GM13977 (cell line): Measurements from ENCODE around the gene CDC20.

Source experiments
- DNase-seq: peaks from one replicate; pipeline ENCODE4 v3.0.0; 2012; ENCODE audit warnings: low spot score
- CTCF ChIP-seq: IDR thresholded peaks from 2 replicates; pipeline ENCODE4 v1.5.1; 2012; ENCODE audit warnings: mild to moderate bottlenecking, control low read depth; ENCODE audit not compliant: insufficient read depth; ENCODE audit errors: extremely low read depth, missing control alignments
- in situ Hi-C: fragments of 300-500 bp; cut with MboI; formaldehyde crosslinking; loops from one replicate; pipeline ENCODE4 v1.12.0; 2022; ENCODE audit warnings: low sequenced_read_pairs, low pct_unique_long_range_greater_than_20kb, mixed read lengths, inconsistent platforms; ENCODE audit not compliant: unreplicated experiment

The CDC20 gene

DNA sequence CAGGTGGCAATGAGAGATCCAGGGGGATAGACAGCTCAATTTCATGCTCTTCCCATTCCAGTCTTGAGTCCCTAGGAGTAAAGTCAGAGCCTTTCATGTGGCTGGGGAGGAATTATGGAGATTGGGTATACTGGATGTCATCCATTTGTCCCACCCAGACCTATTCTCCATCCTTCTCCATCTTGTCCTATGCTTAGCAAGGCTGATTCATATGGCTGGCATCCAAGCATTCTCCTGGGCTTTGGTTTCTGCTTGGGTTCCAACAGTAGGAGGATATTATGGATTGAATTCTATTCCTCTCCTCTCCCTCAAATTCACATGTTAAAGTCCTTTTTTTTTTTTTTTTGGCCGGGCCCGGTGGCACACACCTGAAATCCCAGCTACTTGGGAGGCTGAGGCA lies 3.8 kb upstream of the CDC20 start:
- TF ChIP-seq CTCF = no peak
- DNase-seq = no peak
- in situ Hi-C loops = loop anchor here (25.0 kb wide), 1 partner anchor 118 kb away; no protein-coding TSS in a partner anchor

GRCh38 chr1:43357251-43357650 lies 1.5 kb upstream of the CDC20 start:
- in situ Hi-C loops = loop anchor here (25.0 kb wide), 1 partner anchor 120 kb away; no protein-coding TSS in a partner anchor
- DNase-seq = no peak
- TF ChIP-seq CTCF = no peak

GRCh38 chr1:43358121-43358745 lies 548 bp upstream of the CDC20 start:
- TF ChIP-seq CTCF = peak; percentile 65
- DNase-seq = peak; percentile 76
- in situ Hi-C loops = loop anchor here (25.0 kb wide), 1 partner anchor 121 kb away; no protein-coding TSS in a partner anchor

DNA sequence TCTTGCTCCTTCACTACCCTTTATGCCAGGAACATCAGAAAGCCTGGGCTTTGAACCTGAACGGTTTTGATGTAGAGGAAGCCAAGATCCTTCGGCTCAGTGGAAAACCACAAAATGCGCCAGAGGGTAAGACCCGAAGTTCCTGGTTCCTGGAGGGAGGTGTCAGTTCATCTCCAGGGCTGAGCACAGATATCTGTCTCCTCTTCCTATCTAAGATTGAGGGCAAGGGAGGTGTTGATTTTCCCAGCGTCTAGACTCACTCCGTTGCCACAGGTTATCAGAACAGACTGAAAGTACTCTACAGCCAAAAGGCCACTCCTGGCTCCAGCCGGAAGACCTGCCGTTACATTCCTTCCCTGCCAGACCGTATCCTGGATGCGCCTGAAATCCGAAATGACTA lies 915 bp downstream of the CDC20 start:
- TF ChIP-seq CTCF = no peak
- no peak for DNase-seq
- in situ Hi-C loops = loop anchor here (25.0 kb wide), 1 partner anchor 122 kb away; no protein-coding TSS in a partner anchor

- DNase-seq = no peak
- in situ Hi-C loops = loop anchor here (25.0 kb wide), 1 partner anchor 123 kb away; no protein-coding TSS in a partner anchor
- TF ChIP-seq CTCF = no peak
These were observed 1.8 kb downstream of the CDC20 start for GRCh38 chr1:43360616-43361015.

DNA sequence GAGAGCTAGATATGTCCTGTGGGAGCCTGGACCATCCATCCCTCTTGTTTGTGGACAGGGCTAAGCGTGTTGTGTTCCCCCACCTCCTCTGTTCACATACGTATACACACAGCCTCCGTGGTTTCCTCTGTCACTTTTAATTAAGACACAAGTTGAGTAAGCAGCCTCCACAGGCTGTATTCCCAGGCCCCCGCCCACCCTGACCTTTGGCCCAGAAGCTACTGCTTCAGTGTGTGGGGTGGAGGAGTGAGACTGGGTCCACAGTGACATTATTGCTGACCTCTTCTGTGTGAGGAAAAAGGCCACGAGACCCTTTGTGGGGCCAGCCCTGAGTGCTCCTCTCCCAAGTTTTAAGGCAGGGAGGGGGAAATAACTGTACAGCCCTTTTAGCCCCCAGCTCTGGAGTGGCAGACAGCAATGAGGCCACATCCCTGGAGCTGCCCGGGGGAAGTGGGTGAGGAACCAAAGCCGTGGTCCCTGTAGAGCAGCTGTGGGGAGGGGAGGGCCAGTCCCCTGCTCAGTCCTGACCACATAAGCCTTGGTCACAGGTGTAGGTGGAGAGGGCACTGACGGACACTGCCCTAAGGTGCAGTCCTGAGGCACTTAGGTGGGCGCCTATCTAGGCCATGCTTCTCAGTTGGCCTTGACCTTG lies 4.6 kb downstream of the CDC20 start:
- in situ Hi-C loops = loop anchor here (25.0 kb wide), 1 partner anchor 126 kb away; no protein-coding TSS in a partner anchor
- no peak for DNase-seq
- no peak for TF ChIP-seq CTCF
